ENCODE results near the gene CACNA1C.

Gene CACNA1C

GRCh38 chr12:2352203-2352602, 299.4 kb downstream of the CACNA1C start:
- no peaks in the 10 kb centered on the region for H3K36me3 ChIP-seq
- no peak overlapping the region for H3K27ac ChIP-seq
- H3K9me3 ChIP-seq (ENCODE audit: severe bottlenecking), result no peaks in the 10 kb centered on the region
- H3K27me3 ChIP-seq (ENCODE audit: insufficient read depth, low read depth, severe bottlenecking), result no peaks in the 10 kb centered on the region
- no peak for TF ChIP-seq CTCF (IDR thresholded peaks at IDR 0.05; ENCODE audit: low read depth, low read length)
- DNase-seq, result no peak
- H3K4me3 ChIP-seq (ENCODE audit: low read depth, low read length), result no peak overlapping the region

- H3K36me3 ChIP-seq, result no peaks in the 10 kb centered on the region
- no peak for TF ChIP-seq CTCF (IDR thresholded peaks at IDR 0.05; ENCODE audit: low read depth, low read length)
- H3K4me3 ChIP-seq (ENCODE audit: low read depth, low read length), result no peak overlapping the region
- no peaks in the 10 kb centered on the region for H3K27me3 ChIP-seq (ENCODE audit: insufficient read depth, low read depth, severe bottlenecking)
- H3K27ac ChIP-seq, result no peak overlapping the region
- no peak for DNase-seq
- H3K9me3 ChIP-seq (ENCODE audit: severe bottlenecking), result no peaks in the 10 kb centered on the region
Measured at GRCh38 chr12:2353281-2353680, 300.5 kb downstream of the CACNA1C start.

GRCh38 chr12:2353691-2354090, 300.9 kb downstream of the CACNA1C start:
- H3K36me3 ChIP-seq, result no peaks in the 10 kb centered on the region
- DNase-seq, result no peak
- H3K27ac ChIP-seq, result peak overlapping the region; percentile 5; the same call in 1 of the 2 replicates
- no peak overlapping the region for H3K4me3 ChIP-seq (ENCODE audit: low read depth, low read length)
- TF ChIP-seq CTCF (IDR thresholded peaks at IDR 0.05; ENCODE audit: low read depth, low read length), result no peak
- no peaks in the 10 kb centered on the region for H3K27me3 ChIP-seq (ENCODE audit: insufficient read depth, low read depth, severe bottlenecking)
- H3K9me3 ChIP-seq (ENCODE audit: severe bottlenecking), result no peaks in the 10 kb centered on the region

GRCh38 chr12:2354151-2354991, 301.6 kb downstream of the CACNA1C start:
- no peak for TF ChIP-seq CTCF (IDR thresholded peaks at IDR 0.05; ENCODE audit: low read depth, low read length)
- no peaks in the 10 kb centered on the region for H3K36me3 ChIP-seq
- H3K27me3 ChIP-seq (ENCODE audit: insufficient read depth, low read depth, severe bottlenecking), result no peaks in the 10 kb centered on the region
- H3K4me3 ChIP-seq (ENCODE audit: low read depth, low read length), result 0 out of 2 replicates have a peak overlapping the region, but pooled peaks have one; percentile 4
- peak overlapping the region; percentile 31 for H3K27ac ChIP-seq
- peak; percentile 72 for DNase-seq
- no peaks in the 10 kb centered on the region for H3K9me3 ChIP-seq (ENCODE audit: severe bottlenecking)

- Histone ChIP-seq H3K9me3 (ENCODE audit: severe bottlenecking) (no peaks in the 10 kb centered on the region), H3K4me3 (ENCODE audit: low read depth, low read length) (no peak overlapping the region), H3K27me3 (ENCODE audit: insufficient read depth, low read depth, severe bottlenecking) (no peaks in the 10 kb centered on the region), H3K27ac (no peak overlapping the region), H3K36me3 (no peaks in the 10 kb centered on the region)
- DNase-seq, result peak; percentile 41
- TF ChIP-seq CTCF (IDR thresholded peaks at IDR 0.05; ENCODE audit: low read depth, low read length), result no peak
Measured at GRCh38 chr12:2355198-2355597, 302.4 kb downstream of the CACNA1C start.
